Measurements from ENCODE around the gene KRTAP10-8.

GRCh38 chr21:44643741-44644310, 31.9 kb downstream of the KRTAP10-8 start:
- TF ChIP-seq CTCF (IDR thresholded peaks at IDR 0.05) = no peak
- TF ChIP-seq POLR2A (IDR thresholded peaks at IDR 0.05) = no peak
